ENCODE results near the gene TIAM1. TPM values are rescaled to one million over a fixed set of nuclear protein-coding genes. Genes with fewer than 3 reads are reported as not detected.

The TIAM1 gene
- total RNA-seq, 2 experiments from 2014 or later = 15.0 to 25.1 TPM

- BruUV-seq (replicated peaks) = no TSS peak
- Histone ChIP-seq H3K4me2 (ENCODE audit: low read length) (no peak overlapping the region), H3K27ac (ENCODE audit: low read depth, low read length, poor library complexity, severe bottlenecking) (no peak overlapping the region), H2AFZ (ENCODE audit: low read length) (no peak overlapping the region), H3K4me3 (ENCODE audit: low read depth, low read length, poor library complexity, severe bottlenecking) (no peak overlapping the region), H3K9me3 (ENCODE audit: low read length) (no peaks in the 10 kb centered on the region), H3K9me2 (ENCODE audit: insufficient read depth, low read length) (no peaks in the 10 kb centered on the region), H3K36me3 (ENCODE audit: insufficient read depth, low read length) (no peaks in the 10 kb centered on the region), H3K4me1 (ENCODE audit: insufficient read depth, low read length, poor library complexity, severe bottlenecking) (no peaks in the 10 kb centered on the region), H4K20me1 (ENCODE audit: insufficient read depth, low read length) (no peaks in the 10 kb centered on the region), H3K79me2 (ENCODE audit: insufficient read depth, low read depth, low read length) (no peaks in the 10 kb centered on the region)
- intact Hi-C loops (cut with micrococcal nuclease; ENCODE audit: unreplicated experiment) = no loop called here
- TF ChIP-seq EZH2phosphoT487 (IDR thresholded peaks at IDR 0.05; ENCODE audit: borderline replicate concordance, low read depth, low read length) = no peak
- TF ChIP-seq CTCF (conservative IDR thresholded peaks at IDR 0.05; ENCODE audit: low read length) = no peak
- CTCF ChIA-PET (ENCODE audit: unreplicated experiment) = interaction anchor here (0.6 kb wide), 1 partner anchor 1266 kb away, joined by 3 read pairs; no protein-coding TSS in a partner anchor
- DNase-seq (ENCODE audit: low spot score) = no peak
- POLR2A ChIA-PET = interaction anchor here (0.6 kb wide), 1 partner anchor 222 kb away, joined by 3 read pairs; no protein-coding TSS in a partner anchor
These were observed 153.5 kb downstream of the TIAM1 start for GRCh38 chr21:31190516-31190915.

- no peaks in the 10 kb centered on the region for H3K79me2 ChIP-seq (ENCODE audit: insufficient read depth, low read depth, low read length)
- intact Hi-C loops (cut with micrococcal nuclease; ENCODE audit: unreplicated experiment) = no loop called here
- no peaks in the 10 kb centered on the region for H3K4me1 ChIP-seq (ENCODE audit: insufficient read depth, low read length, poor library complexity, severe bottlenecking)
- no peak overlapping the region for H3K4me3 ChIP-seq (ENCODE audit: low read depth, low read length, poor library complexity, severe bottlenecking)
- H2AFZ ChIP-seq (ENCODE audit: low read length) = no peak overlapping the region
- H3K36me3 ChIP-seq (ENCODE audit: insufficient read depth, low read length) = no peaks in the 10 kb centered on the region
- ChIA-PET CTCF (ENCODE audit: unreplicated experiment) (no interaction called here), POLR2A (interaction anchor here (0.6 kb wide), 1 partner anchor 1395 kb away, joined by 5 read pairs; no protein-coding TSS in a partner anchor)
- H3K4me2 ChIP-seq (ENCODE audit: low read length) = no peak overlapping the region
- H3K27ac ChIP-seq (ENCODE audit: low read depth, low read length, poor library complexity, severe bottlenecking) = no peak overlapping the region
- BruUV-seq (replicated peaks) = no TSS peak
- no peaks in the 10 kb centered on the region for H3K9me2 ChIP-seq (ENCODE audit: insufficient read depth, low read length)
- no peaks in the 10 kb centered on the region for H4K20me1 ChIP-seq (ENCODE audit: insufficient read depth, low read length)
- TF ChIP-seq CTCF (conservative IDR thresholded peaks at IDR 0.05; ENCODE audit: low read length) (no peak), EZH2phosphoT487 (IDR thresholded peaks at IDR 0.05; ENCODE audit: borderline replicate concordance, low read depth, low read length) (no peak)
- no peaks in the 10 kb centered on the region for H3K9me3 ChIP-seq (ENCODE audit: low read length)
- no peak for DNase-seq (ENCODE audit: low spot score)
These were observed 156.6 kb downstream of the TIAM1 start for GRCh38 chr21:31187499-31187898.

GRCh38 chr21:31186916-31187315 is 157.1 kb downstream of the TIAM1 start:
- no peak for TF ChIP-seq EZH2phosphoT487 (IDR thresholded peaks at IDR 0.05; ENCODE audit: borderline replicate concordance, low read depth, low read length)
- no peak for TF ChIP-seq CTCF (conservative IDR thresholded peaks at IDR 0.05; ENCODE audit: low read length)
- no peaks in the 10 kb centered on the region for H3K9me3 ChIP-seq (ENCODE audit: low read length)
- POLR2A ChIA-PET = interaction anchor here (0.6 kb wide), 1 partner anchor 1396 kb away, joined by 5 read pairs; no protein-coding TSS in a partner anchor
- CTCF ChIA-PET (ENCODE audit: unreplicated experiment) = no interaction called here
- H4K20me1 ChIP-seq (ENCODE audit: insufficient read depth, low read length) = no peaks in the 10 kb centered on the region
- no peak overlapping the region for H2AFZ ChIP-seq (ENCODE audit: low read length)
- intact Hi-C loops (cut with micrococcal nuclease; ENCODE audit: unreplicated experiment) = no loop called here
- H3K4me1 ChIP-seq (ENCODE audit: insufficient read depth, low read length, poor library complexity, severe bottlenecking) = no peaks in the 10 kb centered on the region
- no peaks in the 10 kb centered on the region for H3K9me2 ChIP-seq (ENCODE audit: insufficient read depth, low read length)
- no peaks in the 10 kb centered on the region for H3K36me3 ChIP-seq (ENCODE audit: insufficient read depth, low read length)
- no peak for DNase-seq (ENCODE audit: low spot score)
- no peaks in the 10 kb centered on the region for H3K79me2 ChIP-seq (ENCODE audit: insufficient read depth, low read depth, low read length)
- no TSS peak for BruUV-seq (replicated peaks)
- no peak overlapping the region for H3K4me2 ChIP-seq (ENCODE audit: low read length)
- no peak overlapping the region for H3K27ac ChIP-seq (ENCODE audit: low read depth, low read length, poor library complexity, severe bottlenecking)
- no peak overlapping the region for H3K4me3 ChIP-seq (ENCODE audit: low read depth, low read length, poor library complexity, severe bottlenecking)
